Lung (tissue), 12 donors: ENCODE measurements around the gene ZFP36L1. TPM values are rescaled to one million over a fixed set of nuclear protein-coding genes. Genes with fewer than 3 reads are reported as not detected.

Experiments used
- ATAC-seq: fragments of 200-7000 bp; cut with Tn5 transposase; one replicate; pipeline ENCODE4 v1.9.1; 2020; ENCODE audit warnings: moderate number of reproducible peaks; ENCODE audit not compliant: insufficient read depth, low FRiP score
- DNase-seq, 3 donors: peaks; one replicate each; pipeline ENCODE4 v3.0.0-alpha.2; 2013 to 2017
- H3K27ac ChIP-seq, 2 donors: one replicate each; pipeline ENCODE4 v1.5.1; 2013; ENCODE audit warnings: mild to moderate bottlenecking in 2 of 2, moderate library complexity in 2 of 2, control low read depth in 1 of 2, inconsistent platforms in 1 of 2, low read depth in 1 of 2, low read length in 1 of 2
- H3K27me3 ChIP-seq, 3 donors: one replicate each; pipeline ENCODE4 v1.5.1; 2013; ENCODE audit warnings: low read length in 2 of 3; ENCODE audit not compliant: control insufficient read depth in 3 of 3, insufficient read depth in 3 of 3
- H3K36me3 ChIP-seq, 4 donors: one replicate each; pipeline ENCODE4 v1.5.1; 2013; ENCODE audit warnings: low read length in 4 of 4, mild to moderate bottlenecking in 1 of 4, moderate library complexity in 1 of 4; ENCODE audit not compliant: control insufficient read depth in 4 of 4, insufficient read depth in 4 of 4
- H3K4me1 ChIP-seq, 5 donors: one replicate each; pipeline ENCODE4 v1.5.1; 2013; ENCODE audit warnings: low read length in 5 of 5, mild to moderate bottlenecking in 2 of 5, moderate library complexity in 1 of 5; ENCODE audit not compliant: control insufficient read depth in 5 of 5, insufficient read depth in 5 of 5
- H3K4me3 ChIP-seq: one replicate; pipeline ENCODE4 v1.5.1; 2013; ENCODE audit warnings: mild to moderate bottlenecking, control low read depth, moderate library complexity
- H3K9ac ChIP-seq, 2 donors: one replicate each; pipeline ENCODE4 v1.5.1; 2013; ENCODE audit warnings: low read length in 2 of 2, control low read depth in 1 of 2; ENCODE audit not compliant: insufficient read depth in 1 of 2
- H3K9me3 ChIP-seq, 4 donors: one replicate each; pipeline ENCODE4 v1.5.1; 2013; ENCODE audit warnings: low read length in 3 of 4, mild to moderate bottlenecking in 1 of 4, moderate library complexity in 1 of 4; ENCODE audit not compliant: control insufficient read depth in 4 of 4, insufficient read depth in 3 of 4
- CTCF ChIP-seq: IDR thresholded peaks from 2 replicates; pipeline ENCODE4 v1.5.1; 2012; ENCODE audit warnings: mild to moderate bottlenecking; ENCODE audit errors: control extremely low read depth, extremely low read depth
- WGBS, 2 donors: extraction: QIAGEN DNeasy Blood & Tissue Kit; methylation state at CpG; one replicate each; pipeline ENCODE4 v1.1.7; 2013; 5-methylcytosine and 5-hydroxymethylcytosine counted together
- polyA plus RNA-seq, 2 donors: library from polyadenylated mRNA; stranded (reverse); fragments of 200-250 nt; gene quantifications; one replicate each; pipeline ENCODE4 v1.2.1, GENCODE V29; 2013
- total RNA-seq, 2 donors: library from RNA; depleted of rRNA in 1 of 2; stranded (reverse); fragments of >200 nt in 1 of 2; gene quantifications; one replicate each; pipeline ENCODE4 v1.2.1, GENCODE V29; 2014 to 2021
- donor health status: control.
- donor health status: control.
- donor health status: Bipolar disorder and iron deficiency.
- donor health status: healthy.
- donor health status: DM: yes; HTN: yes; CAD: no.

ZFP36L1 gene
- total and polyA plus RNA-seq, 4 donors, result 63.7 to 364 (median 267) TPM

- ATAC-seq, result no peak
- peaks cover 0 to 2% (median 1%) of the 10 kb centered on the region in 4 donors for H3K9me3 ChIP-seq
- peaks cover 0 to 2% (median 0%) of the 10 kb centered on the region in 4 donors for H3K36me3 ChIP-seq
- H3K9ac ChIP-seq, result no peak overlapping the region
- no peak for DNase-seq
- no peaks in the 10 kb centered on the region for H3K27me3 ChIP-seq
- H3K27ac ChIP-seq, result no peak overlapping the region
- WGBS, 2 donors, result 84 to 92% methylated on average over 2 of the region's 2 CpGs
- no peak overlapping the region for H3K4me3 ChIP-seq
- H3K4me1 ChIP-seq, result peaks cover 0 to 25% (median 0%) of the 10 kb centered on the region in 5 donors
- TF ChIP-seq CTCF, result no peak
These were observed 47.6 kb upstream of the ZFP36L1 start for GRCh38 chr14:68840454-68840853.

GRCh38 chr14:68836082-68836481 lies 43.2 kb upstream of the ZFP36L1 start:
- H3K4me3 ChIP-seq, result no peak overlapping the region
- H3K4me1 ChIP-seq, result peaks cover 0 to under 1% (median 0%) of the 10 kb centered on the region in 5 donors
- no peak overlapping the region for H3K27ac ChIP-seq
- 92 to 96% methylated on average over 1 of the region's 1 CpG for WGBS, 2 donors
- H3K9me3 ChIP-seq, result peaks cover 0 to 2% (median 1%) of the 10 kb centered on the region in 4 donors
- no peak for TF ChIP-seq CTCF
- peaks cover 0 to 2% (median 0%) of the 10 kb centered on the region in 4 donors for H3K36me3 ChIP-seq
- no peak overlapping the region for H3K9ac ChIP-seq
- no peak for DNase-seq
- H3K27me3 ChIP-seq, result no peaks in the 10 kb centered on the region
- no peak for ATAC-seq

GRCh38 chr14:68834816-68835215 lies 41.9 kb upstream of the ZFP36L1 start:
- DNase-seq (no peak), ATAC-seq (no peak)
- no peaks in the 10 kb centered on the region for H3K36me3 ChIP-seq
- H3K27ac ChIP-seq, result no peak overlapping the region
- H3K4me3 ChIP-seq, result no peak overlapping the region
- no peak overlapping the region for H3K9ac ChIP-seq
- peaks cover 0 to 2% (median 1%) of the 10 kb centered on the region in 4 donors for H3K9me3 ChIP-seq
- no peaks in the 10 kb centered on the region for H3K4me1 ChIP-seq
- H3K27me3 ChIP-seq, result no peaks in the 10 kb centered on the region
- TF ChIP-seq CTCF, result no peak
- 72 to 81% methylated on average over 6 of the region's 6 CpGs for WGBS, 2 donors

GRCh38 chr14:68828698-68829097 lies 35.8 kb upstream of the ZFP36L1 start:
- Histone ChIP-seq H3K27ac (no peak overlapping the region), H3K27me3 (no peaks in the 10 kb centered on the region), H3K36me3 (no peaks in the 10 kb centered on the region), H3K9ac (no peak overlapping the region), H3K4me1 (no peaks in the 10 kb centered on the region), H3K9me3 (no peaks in the 10 kb centered on the region), H3K4me3 (no peak overlapping the region)
- ATAC-seq (no peak), DNase-seq (no peak)
- TF ChIP-seq CTCF, result no peak
